Vagina (tissue), 2 donors: ENCODE measurements around the gene MRTFB. TPM values are rescaled to one million over a fixed set of nuclear protein-coding genes. Genes with fewer than 3 reads are reported as not detected.

Source experiments
- DNase-seq, 2 donors: peaks; one replicate each; pipeline ENCODE4 v3.0.0-alpha.2; 2017; ENCODE audit errors: extremely low spot score in 2 of 2
- H3K27ac ChIP-seq: fragments of 200-600 bp; sonication (generic); one replicate; pipeline ENCODE4 v1.5.1; 2019
- H3K27me3 ChIP-seq: fragments of 200-600 bp; sonication (generic); one replicate; pipeline ENCODE4 v1.5.1; 2019
- H3K36me3 ChIP-seq, 2 donors: fragments of 200-600 bp; sonication (generic); one replicate each; pipeline ENCODE4 v1.5.1; 2017 to 2019
- H3K4me1 ChIP-seq: fragments of 200-600 bp; sonication (generic); one replicate; pipeline ENCODE4 v1.5.1; 2019
- H3K4me3 ChIP-seq, 2 donors: fragments of 200-600 bp; sonication (generic); 1 replicate in 1 of 2; 2 replicates in 1 of 2; pipeline ENCODE4 v1.5.1; 2016 to 2019
- H3K9me3 ChIP-seq: fragments of 200-600 bp; sonication (generic); one replicate; pipeline ENCODE4 v1.5.1; 2019
- POLR2A ChIP-seq, 2 donors: fragments of 450-650 bp; IDR thresholded peaks; one replicate each; pipeline ENCODE4 v1.6.1; 2017; ENCODE audit warnings: antibody characterized with exemption in 2 of 2, mild to moderate bottlenecking in 2 of 2, moderate library complexity in 2 of 2
- POLR2AphosphoS5 ChIP-seq, 2 donors: sonication (generic); formaldehyde crosslinking; IDR thresholded peaks; one replicate each; pipeline ENCODE4 v1.9.0; 2017; ENCODE audit warnings: antibody characterized with exemption in 2 of 2, mild to moderate bottlenecking in 2 of 2, low read depth in 1 of 2; ENCODE audit not compliant: insufficient read depth in 1 of 2
- intact Hi-C: fragments of 100-400 bp; cut with DNase I; formaldehyde crosslinking; loops from one replicate; pipeline ENCODE4 v1.15.1; 2023
- total RNA-seq: library from RNA; depleted of rRNA; stranded (reverse); fragments of >200 nt; gene quantifications from one replicate; pipeline ENCODE4 v1.2.3, GENCODE V29; 2016
- TF ChIP-seq, protein P1 (sequence below), 3 experiments: fragments of 450-650 bp in 2 of 3; fragments of 200-600 bp in 1 of 3; sonication (generic) in 1 of 3; IDR thresholded peaks; one replicate each; pipeline ENCODE4 v1.5.1; 2017 to 2019; ENCODE audit warnings: antibody characterized with exemption in 3 of 3, mild to moderate bottlenecking in 2 of 3, moderate library complexity in 2 of 3

MRTFB gene
- total RNA-seq, 1 donor from 2014 or later, result 103 TPM

DNA sequence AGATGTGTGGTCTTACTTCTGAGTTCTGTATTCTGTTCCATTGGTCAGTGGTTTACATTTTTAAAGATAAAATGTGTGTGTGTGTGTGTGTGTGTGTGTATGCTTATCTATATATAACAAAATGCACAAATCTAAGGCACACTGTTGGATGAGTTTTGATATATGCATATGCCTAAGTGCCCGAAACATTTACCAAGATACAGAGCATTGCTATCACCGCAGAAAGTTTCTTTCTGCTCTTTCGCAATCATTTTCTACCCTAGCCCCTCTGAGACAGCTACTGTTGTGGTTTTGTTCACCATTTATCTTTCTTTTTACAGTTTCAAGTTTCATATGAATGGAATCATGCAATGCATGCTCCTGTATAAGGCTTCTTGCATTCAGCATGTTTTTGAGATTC is 97.0 kb downstream of the MRTFB start:
- intact Hi-C loops, result no loop called here
- no peak overlapping the region for H3K27ac ChIP-seq
- TF ChIP-seq POLR2A (IDR thresholded peaks at IDR 0.05) (no peak), POLR2AphosphoS5 (IDR thresholded peaks at IDR 0.05; ENCODE audit: insufficient read depth in 1 of 2, low read depth in 1 of 2) (no peak)
- TF ChIP-seq, protein P1, sequence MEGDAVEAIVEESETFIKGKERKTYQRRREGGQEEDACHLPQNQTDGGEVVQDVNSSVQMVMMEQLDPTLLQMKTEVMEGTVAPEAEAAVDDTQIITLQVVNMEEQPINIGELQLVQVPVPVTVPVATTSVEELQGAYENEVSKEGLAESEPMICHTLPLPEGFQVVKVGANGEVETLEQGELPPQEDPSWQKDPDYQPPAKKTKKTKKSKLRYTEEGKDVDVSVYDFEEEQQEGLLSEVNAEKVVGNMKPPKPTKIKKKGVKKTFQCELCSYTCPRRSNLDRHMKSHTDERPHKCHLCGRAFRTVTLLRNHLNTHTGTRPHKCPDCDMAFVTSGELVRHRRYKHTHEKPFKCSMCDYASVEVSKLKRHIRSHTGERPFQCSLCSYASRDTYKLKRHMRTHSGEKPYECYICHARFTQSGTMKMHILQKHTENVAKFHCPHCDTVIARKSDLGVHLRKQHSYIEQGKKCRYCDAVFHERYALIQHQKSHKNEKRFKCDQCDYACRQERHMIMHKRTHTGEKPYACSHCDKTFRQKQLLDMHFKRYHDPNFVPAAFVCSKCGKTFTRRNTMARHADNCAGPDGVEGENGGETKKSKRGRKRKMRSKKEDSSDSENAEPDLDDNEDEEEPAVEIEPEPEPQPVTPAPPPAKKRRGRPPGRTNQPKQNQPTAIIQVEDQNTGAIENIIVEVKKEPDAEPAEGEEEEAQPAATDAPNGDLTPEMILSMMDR (IDR thresholded peaks at IDR 0.05), result no peak
- no peaks in the 10 kb centered on the region for H3K36me3 ChIP-seq
- no peak for DNase-seq
- no peaks in the 10 kb centered on the region for H3K9me3 ChIP-seq
- peaks cover 19% of the 10 kb centered on the region for H3K4me1 ChIP-seq
- no peak overlapping the region for H3K4me3 ChIP-seq
- no peaks in the 10 kb centered on the region for H3K27me3 ChIP-seq

DNA sequence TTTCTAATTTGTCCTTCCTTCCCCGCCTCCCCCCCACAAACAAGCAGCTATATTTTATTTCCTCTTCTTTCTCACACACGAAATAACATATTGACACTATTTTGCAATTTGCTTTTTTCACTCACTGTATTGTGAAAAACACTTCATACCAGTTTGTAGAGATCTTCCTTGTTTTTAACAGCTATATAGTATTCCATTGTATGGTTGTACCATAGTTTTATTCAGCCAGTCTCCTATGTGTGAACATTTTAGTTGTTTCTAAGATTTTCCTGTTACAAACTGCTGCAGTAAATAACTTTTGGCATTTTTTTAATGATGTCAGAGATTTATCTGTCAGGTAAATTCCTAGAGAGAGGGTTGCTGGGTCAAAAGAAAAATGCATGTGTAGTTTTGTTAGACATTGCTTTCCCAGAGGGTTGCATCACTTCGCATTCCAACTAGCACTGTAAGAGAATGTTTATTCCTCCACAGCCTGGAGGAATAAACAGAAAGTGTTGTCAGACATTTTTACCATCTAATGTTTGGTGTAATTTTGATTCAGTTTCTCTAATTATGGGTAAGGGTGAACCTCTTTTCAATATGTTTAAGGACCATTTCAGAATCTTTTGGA is 101.2 kb downstream of the MRTFB start:
- Histone ChIP-seq H3K4me3 (no peak overlapping the region), H3K27me3 (no peaks in the 10 kb centered on the region), H3K27ac (no peak overlapping the region), H3K4me1 (peaks cover 13% of the 10 kb centered on the region), H3K36me3 (no peaks in the 10 kb centered on the region), H3K9me3 (no peaks in the 10 kb centered on the region)
- intact Hi-C loops, result no loop called here
- no peak for DNase-seq
- TF ChIP-seq POLR2AphosphoS5 (IDR thresholded peaks at IDR 0.05; ENCODE audit: insufficient read depth in 1 of 2, low read depth in 1 of 2) (no peak), POLR2A (IDR thresholded peaks at IDR 0.05) (no peak)
- TF ChIP-seq, protein P1 (IDR thresholded peaks at IDR 0.05), result no peak

GRCh38 chr16:14175086-14175485 is 104.0 kb downstream of the MRTFB start:
- Histone ChIP-seq H3K4me3 (no peak overlapping the region), H3K27ac (no peak overlapping the region), H3K36me3 (no peaks in the 10 kb centered on the region), H3K4me1 (peaks cover 7% of the 10 kb centered on the region), H3K9me3 (no peaks in the 10 kb centered on the region), H3K27me3 (no peaks in the 10 kb centered on the region)
- TF ChIP-seq, protein P1 (IDR thresholded peaks at IDR 0.05), result no peak
- TF ChIP-seq POLR2A (IDR thresholded peaks at IDR 0.05), result no peak
- no peak for TF ChIP-seq POLR2AphosphoS5 (IDR thresholded peaks at IDR 0.05; ENCODE audit: insufficient read depth in 1 of 2, low read depth in 1 of 2)
- intact Hi-C loops, result no loop called here
- DNase-seq, result no peak

DNA sequence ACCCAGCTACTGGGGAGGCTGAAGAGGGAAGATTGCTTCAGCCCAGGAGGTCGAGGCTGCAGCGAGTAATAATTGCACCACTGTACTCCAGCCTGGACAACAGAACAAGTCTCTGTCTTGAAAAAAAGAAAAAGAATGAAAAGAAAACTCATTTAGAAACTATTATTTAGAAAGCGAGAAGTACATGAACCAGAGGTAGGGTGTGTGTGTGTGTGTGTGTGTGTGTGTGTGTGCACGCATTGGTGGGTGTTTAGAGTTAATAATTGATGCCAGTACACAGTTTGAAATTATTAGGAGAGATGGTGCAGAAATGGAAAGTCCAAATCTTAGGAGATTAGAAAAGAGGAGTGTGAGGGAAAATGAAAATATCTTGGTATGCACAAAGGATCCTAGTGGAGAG is 106.6 kb downstream of the MRTFB start:
- no peak overlapping the region for H3K4me3 ChIP-seq

DNA sequence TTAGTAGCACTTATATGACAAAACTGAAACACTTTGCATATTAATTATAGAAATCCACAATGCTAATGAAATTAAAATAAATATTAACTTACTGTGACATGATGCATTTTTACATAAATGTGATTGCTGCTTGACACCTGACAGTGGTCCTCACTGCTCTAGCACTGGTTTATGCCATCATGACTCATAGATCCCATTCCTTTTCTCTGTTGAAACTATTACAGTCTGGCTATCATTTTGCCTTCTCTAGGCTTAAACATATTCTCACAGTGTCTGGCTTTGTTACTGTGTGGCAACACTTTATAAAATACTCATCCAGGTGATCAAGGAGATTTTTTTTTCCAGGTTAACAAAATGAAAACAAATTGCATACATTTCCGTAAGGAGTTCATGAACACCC is 108.0 kb downstream of the MRTFB start:
- no peak for DNase-seq
- H3K4me1 ChIP-seq, result peaks cover 17% of the 10 kb centered on the region

More for the DNA sequence above, 106.6 kb downstream of the MRTFB start:
- H3K36me3 ChIP-seq, result no peaks in the 10 kb centered on the region
- no peak overlapping the region for H3K27ac ChIP-seq
- no peaks in the 10 kb centered on the region for H3K9me3 ChIP-seq
- intact Hi-C loops, result no loop called here
- DNase-seq, result no peak
- peaks cover 25% of the 10 kb centered on the region for H3K4me1 ChIP-seq
- TF ChIP-seq, protein P1 (IDR thresholded peaks at IDR 0.05), result no peak
- no peak for TF ChIP-seq POLR2A (IDR thresholded peaks at IDR 0.05)
- no peaks in the 10 kb centered on the region for H3K27me3 ChIP-seq

More for the DNA sequence above, 108.0 kb downstream of the MRTFB start:
- H3K36me3 ChIP-seq, result no peaks in the 10 kb centered on the region
- no peak for TF ChIP-seq POLR2AphosphoS5 (IDR thresholded peaks at IDR 0.05; ENCODE audit: insufficient read depth in 1 of 2, low read depth in 1 of 2)
- no peak for TF ChIP-seq POLR2A (IDR thresholded peaks at IDR 0.05)
- TF ChIP-seq, protein P1 (IDR thresholded peaks at IDR 0.05), result no peak
- H3K27me3 ChIP-seq, result no peaks in the 10 kb centered on the region
- no peak overlapping the region for H3K4me3 ChIP-seq
- no peaks in the 10 kb centered on the region for H3K9me3 ChIP-seq
- intact Hi-C loops, result no loop called here
- no peak overlapping the region for H3K27ac ChIP-seq
